Mesodermal cell (in vitro differentiated cells): ENCODE results near the gene RABAC1.

ENCODE experiments used
- H3K27ac ChIP-seq: 2 replicates; pipeline ENCODE4 v1.7.0; 2013; ENCODE audit warnings: mild to moderate bottlenecking, low read depth, low read length, moderate library complexity; ENCODE audit not compliant: severe bottlenecking
- H3K36me3 ChIP-seq: 2 replicates; pipeline ENCODE4 v1.7.1; 2013; ENCODE audit warnings: mild to moderate bottlenecking, low read length, moderate library complexity; ENCODE audit not compliant: control insufficient read depth, insufficient read depth
- H3K4me1 ChIP-seq: one replicate; pipeline ENCODE4 v1.7.1; 2013; ENCODE audit warnings: mild to moderate bottlenecking, low read length; ENCODE audit not compliant: insufficient read depth, control insufficient read depth, poor library complexity, severe bottlenecking
- H3K4me3 ChIP-seq: 2 replicates; pipeline ENCODE4 v1.7.0; 2013; ENCODE audit warnings: low read length, control low read depth, mild to moderate bottlenecking; ENCODE audit not compliant: insufficient read depth, poor library complexity, severe bottlenecking; ENCODE audit errors: extremely low read depth
- H3K9me3 ChIP-seq: 2 replicates; pipeline ENCODE4 v1.7.1; 2013; ENCODE audit warnings: mild to moderate bottlenecking, low read length, moderate library complexity; ENCODE audit not compliant: control insufficient read depth
- WGBS, 2 experiments: methylation state at CpG; one replicate each; pipeline ENCODE4 v1.1.5; 2013; ENCODE audit warnings: missing lambda C conversion rate in 2 of 2; ENCODE audit not compliant: insufficient coverage in 2 of 2; 5-methylcytosine and 5-hydroxymethylcytosine counted together

The RABAC1 gene

DNA sequence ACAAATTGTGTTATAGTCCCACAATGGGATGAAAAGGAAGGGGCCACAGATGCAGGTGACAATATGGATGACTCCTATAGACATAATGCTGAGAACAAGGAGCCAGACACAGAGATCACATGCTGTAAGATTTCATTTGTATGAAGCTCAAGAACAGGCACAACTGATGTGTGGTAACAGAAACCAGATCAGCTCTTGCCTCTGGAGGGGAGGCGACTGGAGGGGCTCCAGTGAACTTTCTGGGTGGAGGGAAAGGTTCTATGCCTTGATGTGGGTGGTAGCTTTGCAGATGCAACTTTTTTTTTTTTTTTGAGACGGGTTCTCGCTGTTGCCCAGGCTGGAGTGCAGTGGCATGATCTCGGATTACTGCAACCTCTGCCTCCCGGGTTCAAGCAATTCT lies 6.0 kb upstream of the RABAC1 start:
- 86 to 89% methylated on average over 5 of the region's 5 CpGs for WGBS, 2 experiments
- H3K4me3 ChIP-seq, result no peak overlapping the region
- H3K9me3 ChIP-seq, result no peaks in the 10 kb centered on the region
- H3K36me3 ChIP-seq, result no peaks in the 10 kb centered on the region
- no peak overlapping the region for H3K27ac ChIP-seq
- H3K4me1 ChIP-seq, result no peaks in the 10 kb centered on the region

DNA sequence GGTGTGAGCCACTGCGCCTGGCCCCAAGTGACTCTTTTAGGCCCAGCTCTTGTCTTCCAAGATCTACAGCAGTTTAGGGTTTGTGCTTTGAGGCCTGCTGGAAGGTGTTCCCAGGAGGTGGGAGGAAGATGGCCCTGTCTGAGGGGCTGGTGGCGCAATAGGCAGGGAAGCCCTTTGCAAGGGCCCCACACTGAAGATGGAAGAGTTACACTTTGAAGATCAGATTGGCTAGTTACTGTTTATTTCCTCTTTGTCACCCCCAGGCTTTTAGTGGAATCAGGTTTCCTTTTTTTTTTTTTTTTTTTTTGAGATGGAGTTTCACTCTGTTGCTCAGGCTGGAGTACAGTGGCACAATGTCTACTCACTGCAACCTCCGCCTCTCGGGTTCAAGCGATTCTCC lies 1.9 kb upstream of the RABAC1 start:
- H3K36me3 ChIP-seq, result peaks cover 12% of the 10 kb centered on the region
- H3K4me3 ChIP-seq, result no peak overlapping the region
- 89 to 97% methylated on average over 4 to 5 of the region's 5 CpGs for WGBS, 2 experiments
- H3K4me1 ChIP-seq, result peaks cover 14% of the 10 kb centered on the region
- H3K9me3 ChIP-seq, result no peaks in the 10 kb centered on the region
- no peak overlapping the region for H3K27ac ChIP-seq

DNA sequence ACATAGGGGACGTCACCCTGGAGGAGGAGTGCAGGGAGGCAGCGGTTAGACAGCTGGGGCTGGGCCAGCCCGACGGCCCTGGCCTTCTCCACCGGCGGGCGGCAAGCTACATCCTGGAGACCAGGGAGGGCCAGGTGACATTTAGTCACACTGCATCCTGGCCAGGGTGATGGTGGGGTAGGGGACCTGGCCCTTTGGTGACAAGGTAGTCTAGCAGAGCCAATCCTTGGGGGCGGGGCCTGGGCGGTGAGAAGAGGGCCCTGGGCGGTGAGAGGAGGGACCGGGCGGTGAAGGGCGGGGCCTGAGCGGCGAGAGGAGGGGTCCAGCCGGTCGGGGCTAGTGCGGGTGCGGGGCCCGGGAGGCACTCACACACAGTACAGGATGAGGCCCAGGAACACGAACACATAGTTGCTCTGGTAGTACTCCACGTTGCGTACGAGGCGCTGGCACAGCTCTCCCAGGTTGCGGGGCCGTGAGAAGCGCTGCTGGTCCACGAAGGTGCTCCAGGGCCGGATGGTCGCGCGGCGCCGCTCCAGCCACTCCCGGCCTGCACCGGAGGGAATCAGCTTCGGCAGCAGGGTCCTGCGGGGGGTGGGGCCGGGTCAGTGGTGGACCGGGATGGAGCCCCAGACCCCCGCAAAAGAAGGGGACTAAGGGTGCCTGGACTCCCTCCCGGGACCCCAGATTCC lies 610 bp downstream of the RABAC1 start:
- peaks cover 17% of the 10 kb centered on the region for H3K36me3 ChIP-seq
- H3K4me1 ChIP-seq, result peaks cover 14% of the 10 kb centered on the region
- peak overlapping the region; percentile 91 for H3K27ac ChIP-seq
- peak overlapping the region; percentile 96 for H3K4me3 ChIP-seq
- H3K9me3 ChIP-seq, result no peaks in the 10 kb centered on the region
- 2 to 5% methylated on average over 33 to 43 of the region's 43 CpGs for WGBS, 2 experiments

DNA sequence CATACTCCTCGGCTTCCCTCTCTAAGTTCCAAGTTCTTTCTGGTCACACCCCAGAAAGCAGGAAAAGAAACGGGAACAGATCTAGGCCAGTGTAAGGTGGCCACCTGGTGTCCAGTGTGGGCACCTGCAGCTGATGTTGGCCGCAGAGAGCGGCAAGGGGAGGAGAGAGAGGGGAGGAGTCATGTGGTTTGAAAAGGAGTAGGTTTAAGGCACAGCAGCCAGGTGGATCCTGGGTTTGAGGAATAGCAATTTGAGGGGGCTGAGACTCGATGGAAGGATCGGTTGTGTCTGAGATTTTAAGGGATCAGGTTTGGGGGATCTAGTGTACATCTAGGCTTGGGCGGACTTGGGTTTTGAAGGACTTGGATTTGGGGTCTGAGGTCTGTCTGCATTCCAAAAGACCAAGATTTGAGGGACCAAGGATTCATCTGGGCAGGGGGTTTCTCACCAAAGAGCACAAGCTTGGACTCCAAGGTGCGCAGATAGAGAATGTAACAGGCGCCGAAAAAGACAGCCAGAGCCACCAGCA lies 1.2 kb downstream of the RABAC1 start:
- Histone ChIP-seq H3K4me1 (peaks cover 14% of the 10 kb centered on the region), H3K9me3 (no peaks in the 10 kb centered on the region), H3K27ac (peak overlapping the region; percentile 91), H3K36me3 (peaks cover 17% of the 10 kb centered on the region), H3K4me3 (peak overlapping the region; percentile 96)
- WGBS, 2 experiments, result 18% methylated on average over 8 to 10 of the region's 10 CpGs

DNA sequence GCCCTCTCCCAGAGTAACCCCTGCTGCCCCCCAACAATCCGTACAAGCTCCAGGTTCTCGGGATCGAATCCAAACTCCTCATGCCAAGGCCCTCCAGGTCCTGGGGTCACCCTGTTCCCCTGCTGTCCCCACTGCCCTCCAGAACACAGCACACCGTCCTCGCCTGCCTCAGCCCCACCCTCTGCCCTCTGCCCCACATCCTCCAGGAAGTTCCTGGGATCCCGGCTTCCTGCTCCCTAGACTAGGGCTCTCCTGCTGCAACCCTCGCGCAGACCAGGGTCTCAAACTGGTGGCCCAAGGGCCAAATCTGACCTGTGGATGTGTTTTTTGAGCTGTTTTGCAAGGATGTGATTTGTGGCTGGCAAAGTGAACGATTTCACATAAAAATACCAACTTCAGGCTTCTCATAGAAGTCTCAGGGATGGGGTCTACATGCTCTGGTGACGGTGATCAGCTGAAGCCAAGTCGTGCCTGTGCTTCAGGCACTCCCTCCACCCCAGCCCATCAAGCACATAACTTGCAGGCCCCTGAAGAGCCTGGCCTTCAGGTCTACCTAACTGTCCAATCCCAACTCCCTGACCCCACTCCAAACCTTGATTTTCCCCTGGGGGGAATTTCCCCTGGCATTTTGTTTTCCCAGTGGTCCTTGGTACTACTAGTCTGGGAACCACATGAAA lies 1.8 kb downstream of the RABAC1 start:
- Histone ChIP-seq H3K4me1 (peaks cover 14% of the 10 kb centered on the region), H3K4me3 (peak overlapping the region; percentile 1), H3K9me3 (no peaks in the 10 kb centered on the region), H3K27ac (no peak overlapping the region), H3K36me3 (peaks cover 17% of the 10 kb centered on the region)
- WGBS, 2 experiments, result 84 to 93% methylated on average over 6 to 9 of the region's 11 CpGs

DNA sequence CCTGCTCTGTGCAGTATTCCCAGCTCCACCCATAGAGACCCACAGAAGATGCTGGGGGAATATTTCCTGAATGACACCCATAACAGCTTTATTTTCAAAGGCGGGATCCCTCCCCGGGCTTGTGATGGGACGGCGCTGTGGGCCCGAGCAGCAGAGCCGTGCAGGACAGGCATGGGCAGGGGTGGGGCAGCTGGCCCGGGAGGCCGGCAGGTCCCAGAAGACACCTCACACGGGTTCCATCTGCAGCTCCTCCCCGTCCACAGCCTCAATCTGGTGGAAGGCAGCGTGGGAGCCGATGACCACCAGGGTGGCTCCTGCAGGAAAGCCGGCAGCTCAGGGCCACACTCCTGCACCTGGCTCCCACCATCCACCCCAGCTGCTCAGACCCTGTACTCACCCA lies 2.5 kb downstream of the RABAC1 start:
- H3K27ac ChIP-seq, result no peak overlapping the region
- peaks cover 17% of the 10 kb centered on the region for H3K36me3 ChIP-seq
- WGBS, 2 experiments, result 96 to 98% methylated on average over 12 to 13 of the region's 13 CpGs
- H3K4me1 ChIP-seq, result peaks cover 14% of the 10 kb centered on the region
- H3K4me3 ChIP-seq, result no peak overlapping the region
- no peaks in the 10 kb centered on the region for H3K9me3 ChIP-seq

DNA sequence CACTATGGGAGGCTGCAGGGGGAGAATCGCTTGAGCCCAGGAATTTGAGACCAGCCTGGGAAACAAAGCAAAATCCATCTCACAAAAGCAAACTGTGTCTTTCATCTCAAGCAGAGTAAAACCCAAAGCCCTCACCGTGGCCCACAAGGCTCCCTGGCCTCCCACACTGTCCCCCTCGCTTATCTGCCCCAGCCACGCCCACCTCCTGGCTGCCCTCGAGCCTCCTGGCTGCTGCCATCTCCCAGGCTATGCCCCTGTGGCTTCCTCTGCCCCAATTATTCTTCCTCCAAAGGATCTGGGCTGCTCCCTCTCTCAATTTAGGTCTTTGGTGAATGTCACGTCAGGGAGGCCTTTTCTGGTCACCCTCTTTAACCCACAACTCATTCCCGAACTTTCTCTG lies 3.6 kb downstream of the RABAC1 start:
- peaks cover 14% of the 10 kb centered on the region for H3K4me1 ChIP-seq
- no peak overlapping the region for H3K27ac ChIP-seq
- H3K36me3 ChIP-seq, result peaks cover 17% of the 10 kb centered on the region
- 85 to 89% methylated on average over 6 of the region's 7 CpGs for WGBS, 2 experiments
- H3K9me3 ChIP-seq, result no peaks in the 10 kb centered on the region
- H3K4me3 ChIP-seq, result no peak overlapping the region

DNA sequence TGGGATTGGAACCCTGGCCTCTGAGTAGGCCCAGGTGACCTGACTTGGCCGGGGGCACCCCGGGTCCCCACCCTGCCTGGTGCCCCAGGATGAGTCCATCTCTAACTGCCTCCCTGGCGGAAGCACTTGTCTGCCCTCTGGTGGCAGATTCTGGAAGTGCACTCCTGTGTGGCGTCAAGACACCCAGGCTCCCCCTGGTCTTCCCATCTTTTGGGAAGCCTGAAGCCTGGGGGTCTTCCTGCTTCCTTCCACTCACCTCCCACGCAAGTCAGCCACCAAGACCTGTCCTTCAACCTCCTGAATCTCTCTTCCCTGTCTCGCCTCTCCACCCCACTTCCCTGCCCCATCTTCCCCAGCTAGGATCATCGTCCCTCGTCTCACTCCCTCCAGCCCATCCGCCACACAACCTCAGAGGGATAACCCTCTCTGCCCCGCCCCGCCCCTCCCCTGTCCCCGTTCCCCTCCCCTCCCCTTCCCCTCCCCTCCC lies 7.4 kb downstream of the RABAC1 start:
- no peak overlapping the region for H3K4me3 ChIP-seq
- no peaks in the 10 kb centered on the region for H3K4me1 ChIP-seq
- H3K27ac ChIP-seq, result no peak overlapping the region
- 3 to 7% methylated on average over 6 of the region's 12 CpGs for WGBS, 2 experiments
- no peaks in the 10 kb centered on the region for H3K9me3 ChIP-seq
- peaks cover 9% of the 10 kb centered on the region for H3K36me3 ChIP-seq

DNA sequence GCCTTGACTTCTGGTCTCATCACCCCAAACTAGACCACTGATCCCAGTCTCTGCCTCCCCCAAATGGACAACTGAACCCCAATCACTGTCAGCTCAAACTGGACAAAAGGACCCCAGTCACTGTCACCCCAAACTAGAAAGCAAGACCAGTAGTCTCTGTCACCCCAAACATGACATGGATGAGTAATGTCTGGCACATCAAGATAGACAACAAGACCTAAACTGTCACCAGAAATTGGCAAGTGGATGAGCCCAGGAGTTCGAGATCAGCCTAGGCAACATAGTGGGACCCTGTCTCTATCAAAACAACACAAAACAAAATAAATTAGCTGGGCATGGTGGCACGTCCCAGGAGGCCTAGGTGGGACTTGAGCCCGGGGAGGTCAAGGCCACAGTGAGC lies 12.0 kb downstream of the RABAC1 start:
- Histone ChIP-seq H3K4me1 (no peaks in the 10 kb centered on the region), H3K27ac (no peak overlapping the region), H3K36me3 (no peaks in the 10 kb centered on the region), H3K9me3 (no peaks in the 10 kb centered on the region), H3K4me3 (no peak overlapping the region)
- 93 to 100% methylated on average over 2 of the region's 3 CpGs for WGBS, 2 experiments

DNA sequence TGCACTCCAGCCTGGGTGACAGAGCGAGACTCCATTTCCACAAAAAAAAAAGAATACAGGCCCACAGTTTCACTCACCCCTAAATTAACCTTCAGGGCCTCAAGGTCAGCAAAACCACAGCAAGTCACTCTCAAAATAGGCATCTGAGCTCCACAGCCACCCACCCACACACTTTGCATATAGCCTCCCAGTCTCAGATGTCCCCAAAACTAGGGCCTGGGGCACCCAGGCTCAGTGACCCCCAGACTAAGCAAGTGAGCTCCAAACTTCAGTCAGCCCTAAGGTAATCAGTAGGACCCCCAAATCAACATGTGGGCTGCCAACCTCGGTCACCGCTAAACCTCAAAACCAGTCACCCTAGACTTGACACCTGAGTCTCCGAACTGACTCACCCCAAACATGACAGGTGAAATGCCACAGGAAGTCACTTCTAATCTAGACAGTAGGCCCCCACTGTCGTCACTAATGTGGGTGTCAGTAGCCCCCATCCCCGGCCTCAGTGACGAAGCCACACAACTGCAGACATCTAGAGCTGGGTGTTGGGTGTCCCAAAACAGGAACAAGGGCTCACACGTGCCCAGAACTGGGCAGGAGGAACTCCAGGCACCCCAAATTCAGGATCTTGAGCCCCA lies 13.9 kb downstream of the RABAC1 start:
- no peak overlapping the region for H3K27ac ChIP-seq
- 90 to 94% methylated on average over 5 to 7 of the region's 8 CpGs for WGBS, 2 experiments
- H3K4me1 ChIP-seq, result peaks cover 3% of the 10 kb centered on the region

More for the DNA sequence above, 13.9 kb downstream of the RABAC1 start:
- Histone ChIP-seq H3K9me3 (no peaks in the 10 kb centered on the region), H3K36me3 (no peaks in the 10 kb centered on the region), H3K4me3 (no peak overlapping the region)
